H1 (cell line): ENCODE data around the gene RABL6. TPM values are rescaled to one million over a fixed set of nuclear protein-coding genes. Genes with fewer than 3 reads are reported as not detected.

Source experiments
- CTCF ChIA-PET: fragments of 300-600 bp; sonication (Branson Sonifier 250); formaldehyde crosslinking; loops from one replicate; lab custom pipeline; 2021; ENCODE audit not compliant: partially characterized antibody; lab: Charles Lee
- POLR2A ChIA-PET: fragments of 300-600 bp; sonication (Branson Sonifier 250); formaldehyde crosslinking; loops from one replicate; lab custom pipeline; 2021; ENCODE audit warnings: inconsistent platforms; ENCODE audit not compliant: partially characterized antibody; lab: Charles Lee
- DNase-seq, 2 experiments: peaks; one replicate each; pipeline versions ENCODE4 v3.0.0 to v3.0.0-alpha.2; 2010 to 2022; ENCODE audit warnings: low spot score in 2 of 2, low read depth in 1 of 2, mixed read lengths in 1 of 2
- FAIRE-seq: peaks from 2 replicates; lab custom pipeline; 2011; peaks lifted over from hg19 to GRCh38; lab: Jason Lieb, UNC
- H2AFZ ChIP-seq: 2 replicates; pipeline ENCODE4 v1.8.1; 2012; ENCODE audit warnings: low read length, inconsistent platforms
- H2AK5ac ChIP-seq: 2 replicates; pipeline ENCODE4 v1.6.1; 2013; ENCODE audit warnings: low read depth, low read length
- H2BK120ac ChIP-seq: replicated peaks from 2 replicates; pipeline ENCODE3; 2013; ENCODE audit warnings: low read depth, low read length, inconsistent platforms
- H2BK12ac ChIP-seq: 2 replicates; pipeline ENCODE4 v1.6.1; 2013; ENCODE audit warnings: low read depth, low read length
- H2BK15ac ChIP-seq: 2 replicates; pipeline ENCODE4 v1.6.1; 2013; ENCODE audit warnings: low read length
- H2BK20ac ChIP-seq: 2 replicates; pipeline ENCODE4 v1.6.1; 2013; ENCODE audit warnings: low read length
- H2BK5ac ChIP-seq: 2 replicates; pipeline ENCODE4 v1.6.1; 2013; ENCODE audit warnings: low read depth, low read length
- H3K14ac ChIP-seq: 2 replicates; pipeline ENCODE4 v1.6.1; 2013; ENCODE audit warnings: inconsistent platforms; ENCODE audit not compliant: insufficient read length
- H3K18ac ChIP-seq: 2 replicates; pipeline ENCODE4 v1.6.1; 2013; ENCODE audit warnings: low read length; ENCODE audit errors: extremely low read depth
- H3K23ac ChIP-seq: 2 replicates; pipeline ENCODE4 v1.6.1; 2013; ENCODE audit warnings: inconsistent platforms; ENCODE audit not compliant: insufficient read length
- H3K23me2 ChIP-seq: 2 replicates; pipeline ENCODE4 v1.6.1; 2013; ENCODE audit warnings: low read depth, low read length
- H3K27ac ChIP-seq: 2 replicates; pipeline ENCODE4 v1.6.1; 2011; ENCODE audit warnings: low read depth, low read length, inconsistent platforms
- H3K27me3 ChIP-seq, 4 experiments: replicated peaks in 1 of 4; 1 replicate in 1 of 4; 2 replicates in 3 of 4; pipeline versions ENCODE4 v1.6.1 to v1.8.1; 2011 to 2013; ENCODE audit warnings: low read length in 3 of 4, mild to moderate bottlenecking in 3 of 4, inconsistent platforms in 2 of 4, mixed read lengths in 2 of 4, moderate library complexity in 1 of 4; ENCODE audit not compliant: control insufficient read depth in 3 of 4, insufficient read depth in 3 of 4; ENCODE audit errors: extremely low read depth in 1 of 4
- H3K36me3 ChIP-seq, 4 experiments: 2 replicates each; pipeline versions ENCODE4 v1.6.1 to v1.8.1; 2011 to 2013; ENCODE audit warnings: mild to moderate bottlenecking in 4 of 4, low read length in 3 of 4, moderate library complexity in 2 of 4, control low read depth in 1 of 4, inconsistent platforms in 1 of 4; ENCODE audit not compliant: insufficient read depth in 4 of 4, control insufficient read depth in 2 of 4
- H3K4ac ChIP-seq: replicated peaks from 2 replicates; pipeline ENCODE3; 2013; ENCODE audit warnings: low read length, low read depth, mixed read lengths, inconsistent platforms; ENCODE audit not compliant: insufficient read length
- H3K4me1 ChIP-seq, 4 experiments: replicated peaks in 1 of 4; 1 replicate in 1 of 4; 2 replicates in 3 of 4; pipeline versions ENCODE4 v1.6.1 to v1.8.1; 2011 to 2013; ENCODE audit warnings: low read length in 3 of 4, inconsistent platforms in 2 of 4, mixed read lengths in 1 of 4; ENCODE audit not compliant: insufficient read depth in 4 of 4, control insufficient read depth in 3 of 4
- H3K4me2 ChIP-seq, 2 experiments: 2 replicates each; pipeline versions ENCODE4 v1.6.1 to v1.8.1; 2011 to 2013; ENCODE audit warnings: low read depth in 2 of 2, low read length in 2 of 2, control low read depth in 1 of 2, inconsistent platforms in 1 of 2, mild to moderate bottlenecking in 1 of 2; ENCODE audit not compliant: insufficient read depth in 1 of 2
- H3K4me3 ChIP-seq, 4 experiments: fragments of 200-600, 300-600 bp in 1 of 4; sonication (generic), shearing (Covaris generic), sonication (Bioruptor Twin) in 1 of 4; 2 replicates each; pipeline versions ENCODE4 v1.5.1 to v1.8.1; 2011 to 2016; ENCODE audit warnings: low read length in 4 of 4, low read depth in 3 of 4, control low read depth in 2 of 4, inconsistent platforms in 2 of 4, mild to moderate bottlenecking in 2 of 4, mixed read lengths in 1 of 4, moderate library complexity in 1 of 4; ENCODE audit not compliant: insufficient read depth in 2 of 4; ENCODE audit errors: extremely low read depth in 1 of 4
- H3K56ac ChIP-seq: replicated peaks from 2 replicates; pipeline ENCODE3; 2013; ENCODE audit warnings: low read depth, mild to moderate bottlenecking, mixed read lengths, low read length, inconsistent platforms; ENCODE audit not compliant: insufficient read length
- H3K79me1 ChIP-seq: 2 replicates; pipeline ENCODE4 v1.6.1; 2013; ENCODE audit warnings: low read depth, low read length, control low read depth
- H3K79me2 ChIP-seq, 2 experiments: 2 replicates each; pipeline versions ENCODE4 v1.6.1 to v1.8.1; 2012 to 2013; ENCODE audit warnings: low read length in 2 of 2, mild to moderate bottlenecking in 2 of 2, inconsistent platforms in 1 of 2; ENCODE audit not compliant: insufficient read depth in 2 of 2, control insufficient read depth in 1 of 2
- H3K9ac ChIP-seq, 4 experiments: replicated peaks in 1 of 4; 1 replicate in 1 of 4; 2 replicates in 3 of 4; pipeline versions ENCODE4 v1.6.1 to v1.8.1; 2011 to 2013; ENCODE audit warnings: low read depth in 3 of 4, low read length in 3 of 4, control low read depth in 2 of 4, mild to moderate bottlenecking in 2 of 4, moderate library complexity in 2 of 4, inconsistent platforms in 1 of 4; ENCODE audit errors: extremely low read depth in 1 of 4
- H3K9me3 ChIP-seq, 2 experiments: 2 replicates each; pipeline versions ENCODE4 v1.6.1 to v1.8.1; 2012 to 2013; ENCODE audit warnings: mild to moderate bottlenecking in 2 of 2, moderate library complexity in 2 of 2, control low read depth in 1 of 2, inconsistent platforms in 1 of 2, low read depth in 1 of 2, low read length in 1 of 2, mixed read lengths in 1 of 2; ENCODE audit not compliant: insufficient read depth in 2 of 2
- H4K20me1 ChIP-seq, 2 experiments: replicated peaks in 1 of 2; 2 replicates each; pipeline versions ENCODE3 to v1.8.1; 2011 to 2013; ENCODE audit warnings: inconsistent platforms in 2 of 2, low read length in 2 of 2, mild to moderate bottlenecking in 1 of 2; ENCODE audit not compliant: insufficient read depth in 2 of 2, control insufficient read depth in 1 of 2
- H4K5ac ChIP-seq: 2 replicates; pipeline ENCODE4 v1.6.1; 2013; ENCODE audit warnings: low read length, low read depth, mixed read lengths, inconsistent platforms; ENCODE audit not compliant: insufficient read length
- H4K8ac ChIP-seq: 2 replicates; pipeline ENCODE4 v1.8.0; 2013; ENCODE audit warnings: mild to moderate bottlenecking, moderate library complexity, low read length, inconsistent platforms; ENCODE audit not compliant: insufficient read depth; ENCODE audit errors: extremely low read depth
- H4K91ac ChIP-seq: replicated peaks from 2 replicates; pipeline ENCODE3; 2013; ENCODE audit warnings: low read length, mixed read lengths, inconsistent platforms; ENCODE audit not compliant: insufficient read length
- SP4 ChIP-seq: IDR thresholded peaks from 2 replicates; pipeline ENCODE4 v1.6.1; 2012; ENCODE audit warnings: low read length, inconsistent platforms
- whole genome bisulfite sequencing, 2 experiments: shearing (Covaris generic) in 1 of 2; methylation state at CpG; one replicate each; pipeline versions ENCODE4 v1.1.6 to v1.1.7; 2013 to 2015; ENCODE audit warnings: low lambda C conversion rate in 2 of 2, mixed read lengths in 2 of 2, inconsistent platforms in 1 of 2, low coverage in 1 of 2, missing lambda C conversion rate in 1 of 2; ENCODE audit not compliant: insufficient replicate concordance in 2 of 2, insufficient coverage in 1 of 2, insufficient read length in 1 of 2; ENCODE audit errors: extremely low coverage in 1 of 2, missing lambda C conversion rate in 1 of 2; 5-methylcytosine and 5-hydroxymethylcytosine counted together
- polyA plus RNA-seq, 7 experiments: library from polyadenylated mRNA; depleted of rRNA in 3 of 7; stranded (reverse) in 5 of 7; unstranded in 2 of 7; fragments of >200 nt in 5 of 7; fragments of 200-250 nt in 2 of 7; gene quantifications; 1 replicate in 5 of 7; 2 replicates in 1 of 7; 4 replicates in 1 of 7; pipeline versions ENCODE4 v1.2.1 to v1.2.3, GENCODE V29; 2011 to 2013; ENCODE audit warnings: missing spikeins in 2 of 7, mixed read lengths in 2 of 7
- total RNA-seq: library from RNA; stranded (reverse); fragmentation: NEBNext Ultra II Directional; extraction: Animal tissue kit (Norgen Biotek cat#: 25700); gene quantifications from 2 replicates; pipeline ENCODE4 v1.2.1, GENCODE V29; 2021

The RABL6 gene
- total and polyA plus RNA-seq, 2 of the 8 experiments (the other 6 are each of a cell fraction or from before 2014, with no cell fraction given): 70.1 to 130 TPM

DNA sequence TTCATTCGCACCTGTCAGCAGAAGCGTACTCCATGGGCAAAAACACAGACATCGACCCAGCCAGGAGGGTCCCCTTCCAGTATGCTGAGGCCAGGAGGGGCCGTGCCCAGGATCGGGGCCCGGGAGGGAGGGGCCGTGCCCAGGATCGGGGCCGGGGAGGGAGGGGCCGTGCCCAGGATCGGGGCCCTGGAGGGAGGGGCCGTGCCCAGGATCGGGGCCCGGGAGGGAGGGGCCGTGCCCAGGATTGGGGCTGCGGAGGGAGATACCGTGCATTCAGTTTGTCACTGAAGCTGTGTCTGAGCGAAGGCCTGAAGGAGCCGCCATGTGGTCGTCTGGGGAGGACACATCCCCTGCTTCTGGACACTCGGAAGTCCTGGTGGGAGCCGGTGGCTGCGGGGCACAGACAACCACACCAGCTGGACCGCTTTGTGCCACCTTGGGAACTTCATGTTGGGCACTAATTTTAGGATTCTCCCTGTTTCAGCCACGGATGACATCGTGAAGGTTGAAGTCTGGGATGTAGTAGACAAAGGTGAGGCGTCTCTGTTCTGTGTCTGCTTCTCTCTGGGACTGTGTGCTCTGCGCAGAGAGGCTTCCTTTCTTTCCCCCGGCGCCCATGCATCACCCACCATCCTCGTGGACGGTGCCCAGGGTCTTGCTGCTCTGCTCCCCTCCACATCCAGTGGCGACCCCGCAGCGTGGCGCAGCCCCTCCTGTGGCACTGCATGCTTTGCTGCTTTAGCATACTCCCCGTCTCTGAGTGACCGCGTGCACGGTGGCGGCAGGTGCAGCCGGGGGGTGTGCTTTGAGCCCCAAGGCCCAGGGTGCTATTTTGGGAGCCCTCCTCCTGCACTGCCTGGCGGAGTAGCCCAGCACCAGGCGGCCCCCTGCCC, 17.8 kb downstream of the RABL6 start:
- POLR2A ChIA-PET: interaction anchor here (1.0 to 10.8 kb wide), 4 partner anchors 10 to 23 kb away, joined by 4 to 96 read pairs (median 24); partner anchors contain the start of genes AJM1 and RABL6
- no peak for FAIRE-seq

More for the DNA sequence above, 17.8 kb downstream of the RABL6 start:
- Histone ChIP-seq H2AFZ (no peak overlapping the region), H3K4me3 (no peak overlapping the region), H2BK20ac (no peak overlapping the region), H4K91ac (no peak overlapping the region), H3K4me2 (no peak overlapping the region), H3K27me3 (0 out of 7 replicates have a peak, but pooled peaks cover 0 to 2% (median 0%) of the 10 kb centered on the region in 4 experiments), H3K79me1 (peaks cover 12% of the 10 kb centered on the region), H3K18ac (no peak overlapping the region), H3K56ac (no peak overlapping the region), H3K27ac (no peak overlapping the region)
- TF ChIP-seq SP4: no peak
- TF ChIP-seq, all 59 proteins: peak for 0
- H3K36me3 ChIP-seq: peaks cover 14 to 42% (median 32%) of the 10 kb centered on the region in 4 experiments
- H4K20me1 ChIP-seq: peaks cover 22 to 44% of the 10 kb centered on the region in 2 experiments
- H3K4me1 ChIP-seq: peaks cover 0 to 11% (median 5%) of the 10 kb centered on the region in 4 experiments; a peak in 4 of 7 replicates
- no peaks in the 10 kb centered on the region for H3K9me3 ChIP-seq
- no peak overlapping the region for H2AK5ac ChIP-seq
- H4K5ac ChIP-seq: no peak overlapping the region
- H3K79me2 ChIP-seq: peaks cover 0 to 9% of the 10 kb centered on the region in 2 experiments; a peak in 2 of 4 replicates
- H2BK12ac ChIP-seq: no peak overlapping the region
- peaks cover 7% of the 10 kb centered on the region for H3K23me2 ChIP-seq
- H3K23ac ChIP-seq: no peak overlapping the region
- no peak overlapping the region for H3K14ac ChIP-seq
- WGBS, 2 experiments: 97% methylated on average over 30 of the region's 44 CpGs; no CpG with 5 or more reads in 1 of the 2 experiments
- H3K9ac ChIP-seq: no peak overlapping the region
- CTCF ChIA-PET: interaction anchor here (0.6 to 17.4 kb wide), 7 partner anchors 8 to 101 kb away, joined by 3 to 131 read pairs (median 4); partner anchors contain the start of gene AJM1
- H4K8ac ChIP-seq: no peak overlapping the region; the same call in 1 of the 2 replicates
- H3K4ac ChIP-seq: no peak overlapping the region
- no peak overlapping the region for H2BK120ac ChIP-seq
- H2BK15ac ChIP-seq: no peak overlapping the region
- no peak for DNase-seq
- H2BK5ac ChIP-seq: no peak overlapping the region
